ENCODE measurements around the gene ZNF581. TPM values are rescaled to one million over a fixed set of nuclear protein-coding genes. Genes with fewer than 3 reads are reported as not detected.

The ZNF581 gene
- total RNA-seq, 1 experiment from 2014 or later, result 65.1 TPM

DNA sequence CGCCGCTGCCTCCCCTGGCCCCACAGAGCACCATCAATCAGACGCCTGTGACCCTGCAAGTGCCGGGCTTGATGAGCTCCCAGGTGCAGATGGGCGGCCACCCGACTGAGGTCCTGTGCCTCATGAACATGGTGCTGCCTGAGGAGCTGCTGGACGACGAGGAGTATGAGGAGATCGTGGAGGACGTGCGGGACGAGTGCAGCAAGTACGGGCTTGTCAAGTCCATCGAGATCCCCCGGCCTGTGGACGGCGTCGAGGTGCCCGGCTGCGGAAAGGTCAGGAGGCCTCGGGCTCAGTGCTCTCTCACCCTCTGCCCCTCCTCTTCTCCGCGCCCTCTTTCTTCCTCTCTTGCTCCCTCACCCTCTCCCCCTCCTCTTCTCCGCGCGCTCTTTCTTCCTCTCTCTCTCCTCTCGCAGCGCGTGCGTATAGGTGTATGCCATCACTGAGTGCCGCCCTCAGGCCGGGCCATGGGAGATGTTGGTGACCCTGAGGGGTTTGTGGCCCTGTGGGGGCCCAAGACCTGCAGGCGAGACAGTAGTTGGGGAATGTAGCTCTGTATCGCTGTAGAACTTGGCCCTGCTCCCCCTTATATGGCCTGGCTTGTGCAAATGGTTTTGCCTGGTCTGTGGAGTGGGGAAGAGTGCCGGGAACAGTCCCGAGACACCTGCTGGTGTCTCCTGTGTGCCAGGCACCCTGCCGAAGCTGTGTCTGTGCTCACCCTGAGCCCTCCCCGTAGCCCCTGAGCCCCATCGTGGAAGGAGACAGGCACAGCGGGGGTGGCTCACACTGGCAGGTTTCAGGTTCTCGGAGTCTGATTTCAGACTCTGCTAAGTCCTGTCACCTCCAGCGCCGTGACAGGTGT is 26.2 kb downstream of the ZNF581 start:
- WGBS (ENCODE audit: extremely low coverage, insufficient read length, low lambda C conversion rate), result no CpG with 5 or more reads among the region's 43 CpGs
- Histone ChIP-seq H3K56ac (ENCODE audit: insufficient read length, low read depth, low read length) (no peak overlapping the region), H3K14ac (ENCODE audit: insufficient read depth, low read length) (no peak overlapping the region), H4K8ac (replicated peaks; ENCODE audit: insufficient read length, low read depth, low read length) (no peak overlapping the region), H3K9me3 (ENCODE audit: control insufficient read depth, low read depth, low read length) (no peaks in the 10 kb centered on the region), H3K4me1 (ENCODE audit: insufficient read depth, low read length) (no peaks in the 10 kb centered on the region), H2BK5ac (ENCODE audit: insufficient read length, low read length) (no peak overlapping the region), H2BK120ac (ENCODE audit: low read depth, low read length, poor library complexity, severe bottlenecking) (no peak overlapping the region), H3K23ac (ENCODE audit: insufficient read length, low read depth, low read length) (no peak overlapping the region), H2BK20ac (ENCODE audit: low read depth, low read length, poor library complexity, severe bottlenecking) (no peak overlapping the region), H3K79me2 (ENCODE audit: insufficient read depth, low read length) (peaks cover 4% of the 10 kb centered on the region; the same call in 1 of the 2 replicates), H3T11ph (ENCODE audit: low read length) (no peak overlapping the region), H3K79me1 (ENCODE audit: insufficient read depth, low read depth, low read length, poor library complexity, severe bottlenecking) (no peaks in the 10 kb centered on the region), H3K23me2 (ENCODE audit: insufficient read length, low read depth, low read length, poor library complexity, severe bottlenecking) (no peaks in the 10 kb centered on the region), H2BK15ac (ENCODE audit: low read depth, low read length) (no peak overlapping the region), H2AFZ (ENCODE audit: low read length) (no peak overlapping the region), H4K20me1 (ENCODE audit: control insufficient read depth, insufficient read depth, insufficient read length) (no peaks in the 10 kb centered on the region), H2BK12ac (ENCODE audit: insufficient read length, low read depth, low read length) (no peak overlapping the region), H3K4ac (ENCODE audit: low read depth, low read length) (no peak overlapping the region), H3K4me2 (ENCODE audit: insufficient read depth, insufficient read length, low read length) (no peak overlapping the region), H4K91ac (ENCODE audit: insufficient read length, low read depth, low read length) (no peak overlapping the region), H2AK5ac (ENCODE audit: insufficient read length, low read length) (no peak overlapping the region), H4K5ac (ENCODE audit: insufficient read length, low read depth, low read length) (no peak overlapping the region), H3K27ac (ENCODE audit: insufficient read length, low read depth, low read length) (no peak overlapping the region), H3K9ac (ENCODE audit: extremely low read depth, insufficient read length, low read length) (no peak overlapping the region), H3K18ac (ENCODE audit: insufficient read length, low read depth, low read length) (no peak overlapping the region), H3K27me3 (ENCODE audit: insufficient read depth, low read length) (no peaks in the 10 kb centered on the region)
- Mint-ChIP-seq H3K4me1 (peaks cover 27 to 36% of the 10 kb centered on the region in 2 experiments), H3K4me3 (no peak overlapping the region; a peak in 1 of 5 replicates), H3K9me3 (no peaks in the 10 kb centered on the region), H3K36me3 (ENCODE audit: insufficient read depth in 1 of 3, low read depth in 3 of 3) (peaks cover 55 to 85% (median 76%) of the 10 kb centered on the region in 3 experiments), H3K27me3 (ENCODE audit: low read depth) (no peaks in the 10 kb centered on the region), H3K27ac (peak overlapping the region in 2 of 3 experiments; percentile 66 to 77; a peak in 3 of 7 replicates)
- no peak for DNase-seq
- TF ChIP-seq, protein P1, sequence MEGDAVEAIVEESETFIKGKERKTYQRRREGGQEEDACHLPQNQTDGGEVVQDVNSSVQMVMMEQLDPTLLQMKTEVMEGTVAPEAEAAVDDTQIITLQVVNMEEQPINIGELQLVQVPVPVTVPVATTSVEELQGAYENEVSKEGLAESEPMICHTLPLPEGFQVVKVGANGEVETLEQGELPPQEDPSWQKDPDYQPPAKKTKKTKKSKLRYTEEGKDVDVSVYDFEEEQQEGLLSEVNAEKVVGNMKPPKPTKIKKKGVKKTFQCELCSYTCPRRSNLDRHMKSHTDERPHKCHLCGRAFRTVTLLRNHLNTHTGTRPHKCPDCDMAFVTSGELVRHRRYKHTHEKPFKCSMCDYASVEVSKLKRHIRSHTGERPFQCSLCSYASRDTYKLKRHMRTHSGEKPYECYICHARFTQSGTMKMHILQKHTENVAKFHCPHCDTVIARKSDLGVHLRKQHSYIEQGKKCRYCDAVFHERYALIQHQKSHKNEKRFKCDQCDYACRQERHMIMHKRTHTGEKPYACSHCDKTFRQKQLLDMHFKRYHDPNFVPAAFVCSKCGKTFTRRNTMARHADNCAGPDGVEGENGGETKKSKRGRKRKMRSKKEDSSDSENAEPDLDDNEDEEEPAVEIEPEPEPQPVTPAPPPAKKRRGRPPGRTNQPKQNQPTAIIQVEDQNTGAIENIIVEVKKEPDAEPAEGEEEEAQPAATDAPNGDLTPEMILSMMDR (conservative IDR thresholded peaks at IDR 0.05), result no peak

All from H9 (cell line).